K562 (cell line): ENCODE measurements around the gene SERINC5. TPM values are rescaled to one million over a fixed set of nuclear protein-coding genes. Genes with fewer than 3 reads are reported as not detected.

Experiments
- ATF4 ChIP-seq: fragments of 450-650 bp; formaldehyde crosslinking; IDR thresholded peaks from 2 replicates; pipeline ENCODE4 v1.4.0; 2022; ENCODE audit warnings: mild to moderate bottlenecking, moderate library complexity
- COPS2 ChIP-seq: fragments of 450-650 bp; conservative IDR thresholded peaks from 2 replicates; pipeline ENCODE4 v1.6.1; 2016; ENCODE audit warnings: mild to moderate bottlenecking, moderate library complexity
- GTF2F1 ChIP-seq: IDR thresholded peaks from 2 replicates; pipeline ENCODE4 v1.6.1; 2011; ENCODE audit warnings: low read depth, low read length, improper control_type of control experiment
- KLF6 ChIP-seq: fragments of 250-450 bp; sonication (Bioruptor Pico); IDR thresholded peaks from 2 replicates; pipeline ENCODE4 v1.4.0; 2020; ENCODE audit warnings: mild to moderate bottlenecking, moderate library complexity, borderline replicate concordance
- SRSF1 ChIP-seq: fragments of 200-400 bp; formaldehyde crosslinking; IDR thresholded peaks from 2 replicates; pipeline ENCODE4 v1.6.1; 2017; ENCODE audit warnings: mild to moderate bottlenecking, low read depth, low read length, moderate library complexity
- TAL1 ChIP-seq: fragments of 450-650 bp; IDR thresholded peaks from 2 replicates; pipeline ENCODE4 v1.6.1; 2016; ENCODE audit warnings: mild to moderate bottlenecking
- TARDBP ChIP-seq: fragments of 450-650 bp; IDR thresholded peaks from 2 replicates; pipeline ENCODE4 v1.6.1; 2016
- TCF3 ChIP-seq: sonication (generic); formaldehyde crosslinking; IDR thresholded peaks from 2 replicates; pipeline ENCODE4 v1.4.0; 2020; ENCODE audit warnings: mild to moderate bottlenecking, missing genetic modification reagents
- TSHZ1 ChIP-seq: fragments of 250-450 bp; sonication (Bioruptor Pico); IDR thresholded peaks from 2 replicates; pipeline ENCODE4 v1.4.0; 2020; ENCODE audit warnings: mild to moderate bottlenecking, moderate library complexity
- ZNF778 ChIP-seq: fragments of 450-650 bp; formaldehyde crosslinking; IDR thresholded peaks from 2 replicates; pipeline ENCODE4 v1.4.0; 2020; ENCODE audit warnings: mild to moderate bottlenecking, moderate library complexity
- polyA plus RNA-seq, 8 experiments: library from polyadenylated mRNA; depleted of rRNA in 4 of 8; stranded (reverse) in 5 of 8; unstranded in 3 of 8; fragments of >200 nt; fragmentation: Nextera tagmentation in 2 of 8; fragmentation: Illumina TruSeq in 1 of 8; extraction: Ambion mirVana in 2 of 8; extraction: Trizol in 1 of 8; gene quantifications; 2 replicates each; pipeline versions ENCODE4 v1.2.1 to v1.2.3, GENCODE V29; 2011 to 2014; ENCODE audit warnings: inconsistent platforms in 1 of 8, missing spikeins in 1 of 8
- total RNA-seq, 7 experiments: library from RNA; depleted of rRNA in 6 of 7; stranded (reverse); fragments of >200 nt in 6 of 7; fragmentation: Illumina TruSeq in 2 of 7; extraction: Trizol in 2 of 7; gene quantifications; 2 replicates each; pipeline versions ENCODE4 v1.2.1 to v1.2.3, GENCODE V29; 2011 to 2021; ENCODE audit warnings: low replicate concordance in 1 of 7
- TF ChIP-seq, protein P1 (sequence below), 2 experiments: fragments of 450-650 bp in 1 of 2; sonication (generic) in 1 of 2; formaldehyde crosslinking in 1 of 2; IDR thresholded peaks; 2 replicates each; pipeline versions ENCODE4 v1.7.1 to v1.9.0; 2016 to 2022; ENCODE audit warnings: inconsistent platforms in 1 of 2, mild to moderate bottlenecking in 1 of 2, missing genetic modification reagents in 1 of 2
- TF ChIP-seq, protein P2 (sequence below): fragments of 450-650 bp; conservative IDR thresholded peaks from 2 replicates; pipeline ENCODE4 v1.6.1; 2016; ENCODE audit warnings: missing genetic modification characterization, low read depth, mild to moderate bottlenecking, missing compliant biosample characterization, moderate library complexity

SERINC5 gene
- total and polyA plus RNA-seq, 9 of the 15 experiments (the other 6 are each of a cell fraction or from before 2014, with no cell fraction given): 1.4 to 7.9 (median 3.7) TPM

DNA sequence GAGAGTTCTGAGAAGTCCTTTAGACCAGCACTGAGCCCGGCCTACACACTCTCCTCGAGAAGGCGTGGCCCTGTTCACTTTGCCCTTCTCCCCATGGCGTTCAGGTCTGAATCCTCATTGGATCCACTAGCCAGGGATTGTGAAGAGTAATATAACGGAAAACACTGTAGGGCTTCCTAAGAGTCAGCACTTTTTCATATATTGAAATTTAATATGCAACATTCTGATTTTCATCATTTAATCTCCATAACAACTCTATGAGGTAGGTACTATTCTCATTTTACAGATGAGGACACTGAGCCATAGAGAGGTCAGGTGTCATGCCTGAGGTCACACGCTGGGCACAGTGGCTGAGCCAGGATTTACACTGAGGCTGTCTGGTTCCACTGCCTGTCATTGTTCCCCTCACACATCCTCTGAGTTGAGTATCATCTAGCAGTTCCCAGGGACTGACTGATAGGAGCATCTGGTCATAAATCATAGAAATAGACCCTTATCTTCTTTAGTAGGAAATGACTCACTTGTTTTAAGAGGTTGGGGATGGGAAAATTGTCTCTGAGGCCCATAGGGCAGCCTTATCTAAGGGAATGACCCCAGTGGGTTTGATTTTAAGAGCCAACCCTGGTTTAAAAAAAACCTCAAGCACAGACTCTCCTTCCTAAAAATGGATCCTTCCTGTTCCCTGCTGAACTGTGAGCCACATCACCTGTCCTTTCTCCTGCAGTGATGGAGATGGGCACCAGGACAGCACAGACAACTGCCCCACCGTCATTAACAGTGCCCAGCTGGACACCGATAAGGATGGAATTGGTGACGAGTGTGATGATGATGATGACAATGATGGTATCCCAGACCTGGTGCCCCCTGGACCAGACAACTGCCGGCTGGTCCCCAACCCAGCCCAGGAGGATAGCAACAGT, 179.5 kb downstream of the SERINC5 start (continued):
- TF ChIP-seq, protein P1, sequence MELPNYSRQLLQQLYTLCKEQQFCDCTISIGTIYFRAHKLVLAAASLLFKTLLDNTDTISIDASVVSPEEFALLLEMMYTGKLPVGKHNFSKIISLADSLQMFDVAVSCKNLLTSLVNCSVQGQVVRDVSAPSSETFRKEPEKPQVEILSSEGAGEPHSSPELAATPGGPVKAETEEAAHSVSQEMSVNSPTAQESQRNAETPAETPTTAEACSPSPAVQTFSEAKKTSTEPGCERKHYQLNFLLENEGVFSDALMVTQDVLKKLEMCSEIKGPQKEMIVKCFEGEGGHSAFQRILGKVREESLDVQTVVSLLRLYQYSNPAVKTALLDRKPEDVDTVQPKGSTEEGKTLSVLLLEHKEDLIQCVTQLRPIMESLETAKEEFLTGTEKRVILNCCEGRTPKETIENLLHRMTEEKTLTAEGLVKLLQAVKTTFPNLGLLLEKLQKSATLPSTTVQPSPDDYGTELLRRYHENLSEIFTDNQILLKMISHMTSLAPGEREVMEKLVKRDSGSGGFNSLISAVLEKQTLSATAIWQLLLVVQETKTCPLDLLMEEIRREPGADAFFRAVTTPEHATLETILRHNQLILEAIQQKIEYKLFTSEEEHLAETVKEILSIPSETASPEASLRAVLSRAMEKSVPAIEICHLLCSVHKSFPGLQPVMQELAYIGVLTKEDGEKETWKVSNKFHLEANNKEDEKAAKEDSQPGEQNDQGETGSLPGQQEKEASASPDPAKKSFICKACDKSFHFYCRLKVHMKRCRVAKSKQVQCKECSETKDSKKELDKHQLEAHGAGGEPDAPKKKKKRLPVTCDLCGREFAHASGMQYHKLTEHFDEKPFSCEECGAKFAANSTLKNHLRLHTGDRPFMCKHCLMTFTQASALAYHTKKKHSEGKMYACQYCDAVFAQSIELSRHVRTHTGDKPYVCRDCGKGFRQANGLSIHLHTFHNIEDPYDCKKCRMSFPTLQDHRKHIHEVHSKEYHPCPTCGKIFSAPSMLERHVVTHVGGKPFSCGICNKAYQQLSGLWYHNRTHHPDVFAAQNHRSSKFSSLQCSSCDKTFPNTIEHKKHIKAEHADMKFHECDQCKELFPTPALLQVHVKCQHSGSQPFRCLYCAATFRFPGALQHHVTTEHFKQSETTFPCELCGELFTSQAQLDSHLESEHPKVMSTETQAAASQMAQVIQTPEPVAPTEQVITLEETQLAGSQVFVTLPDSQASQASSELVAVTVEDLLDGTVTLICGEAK (IDR thresholded peaks at IDR 0.05): no peak
- TF ChIP-seq, protein P1 (CRISPR knock-in tag; IDR thresholded peaks at IDR 0.05): no peak
- TF ChIP-seq GTF2F1 (no peak), TAL1 (peak; percentile 51; the same call in 1 of the 2 replicates), TSHZ1 (CRISPR knock-in tag) (no peak), SRSF1 (no peak), ZNF778 (no peak), ATF4 (no peak), TARDBP (no peak), COPS2 (no peak), TCF3 (CRISPR knock-in tag) (peak; percentile 53), KLF6 (CRISPR knock-in tag) (no peak)
- TF ChIP-seq, protein P2, sequence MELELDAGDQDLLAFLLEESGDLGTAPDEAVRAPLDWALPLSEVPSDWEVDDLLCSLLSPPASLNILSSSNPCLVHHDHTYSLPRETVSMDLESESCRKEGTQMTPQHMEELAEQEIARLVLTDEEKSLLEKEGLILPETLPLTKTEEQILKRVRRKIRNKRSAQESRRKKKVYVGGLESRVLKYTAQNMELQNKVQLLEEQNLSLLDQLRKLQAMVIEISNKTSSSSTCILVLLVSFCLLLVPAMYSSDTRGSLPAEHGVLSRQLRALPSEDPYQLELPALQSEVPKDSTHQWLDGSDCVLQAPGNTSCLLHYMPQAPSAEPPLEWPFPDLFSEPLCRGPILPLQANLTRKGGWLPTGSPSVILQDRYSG (tag): no peak
